ENCODE data around the gene AFF3.

- TF ChIP-seq, protein P1, sequence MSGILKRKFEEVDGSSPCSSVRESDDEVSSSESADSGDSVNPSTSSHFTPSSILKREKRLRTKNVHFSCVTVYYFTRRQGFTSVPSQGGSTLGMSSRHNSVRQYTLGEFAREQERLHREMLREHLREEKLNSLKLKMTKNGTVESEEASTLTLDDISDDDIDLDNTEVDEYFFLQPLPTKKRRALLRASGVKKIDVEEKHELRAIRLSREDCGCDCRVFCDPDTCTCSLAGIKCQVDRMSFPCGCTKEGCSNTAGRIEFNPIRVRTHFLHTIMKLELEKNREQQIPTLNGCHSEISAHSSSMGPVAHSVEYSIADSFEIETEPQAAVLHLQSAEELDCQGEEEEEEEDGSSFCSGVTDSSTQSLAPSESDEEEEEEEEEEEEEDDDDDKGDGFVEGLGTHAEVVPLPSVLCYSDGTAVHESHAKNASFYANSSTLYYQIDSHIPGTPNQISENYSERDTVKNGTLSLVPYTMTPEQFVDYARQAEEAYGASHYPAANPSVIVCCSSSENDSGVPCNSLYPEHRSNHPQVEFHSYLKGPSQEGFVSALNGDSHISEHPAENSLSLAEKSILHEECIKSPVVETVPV (CRISPR knock-in tag; IDR thresholded peaks at IDR 0.05): no peak
- no peak for TF ChIP-seq ZNF8 (CRISPR knock-in tag; IDR thresholded peaks at IDR 0.05)
- no peak for TF ChIP-seq TSHZ2 (CRISPR knock-in tag; IDR thresholded peaks at IDR 0.05)
- no peak for TF ChIP-seq CSDC2 (CRISPR knock-in tag; IDR thresholded peaks at IDR 0.05)
Observed at GRCh38 chr2:99905636-99906035, 236.8 kb downstream of the AFF3 start.

Measured in SK-N-SH treated with all-trans-retinoic acid at 6 μM for 48 hours (cell line).